Esophagus squamous epithelium (tissue), 4 donors: ENCODE data around the gene ATP5MC2.

Source experiments
- POLR2A ChIP-seq, 4 donors: fragments of 450-650 bp; IDR thresholded peaks; one replicate each; pipeline ENCODE4 v1.6.1; 2017; ENCODE audit warnings: antibody characterized with exemption in 4 of 4, mild to moderate bottlenecking in 4 of 4, moderate library complexity in 3 of 4
- TF ChIP-seq, protein P1 (sequence below), 6 experiments: fragments of 450-650 bp in 4 of 6; fragments of 200-600 bp in 2 of 6; sonication (generic) in 2 of 6; IDR thresholded peaks; one replicate each; pipeline ENCODE4 v1.5.1; 2016 to 2019; ENCODE audit warnings: antibody characterized with exemption in 6 of 6, mild to moderate bottlenecking in 4 of 6, moderate library complexity in 4 of 6

DNA sequence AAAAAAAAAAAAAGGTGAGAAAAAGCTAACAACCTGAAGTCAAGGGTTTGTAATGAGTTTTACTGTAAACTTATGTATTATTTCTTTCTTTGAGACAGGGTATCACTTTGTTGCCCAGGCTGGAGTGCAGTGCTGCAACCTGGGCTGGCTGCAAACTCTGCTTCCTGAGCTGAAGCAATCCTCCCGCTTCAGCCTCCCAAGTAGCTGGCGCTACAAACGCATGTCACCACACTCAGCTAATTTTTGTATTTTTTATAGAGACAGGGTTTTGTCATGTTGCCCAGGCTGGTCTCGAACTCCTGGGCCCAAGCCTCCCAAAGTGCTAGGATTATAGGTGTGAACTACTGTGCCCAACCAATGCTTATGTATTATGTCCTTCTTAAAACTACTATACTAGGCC, 58.9 kb downstream of the ATP5MC2 start:
- TF ChIP-seq, protein P1, sequence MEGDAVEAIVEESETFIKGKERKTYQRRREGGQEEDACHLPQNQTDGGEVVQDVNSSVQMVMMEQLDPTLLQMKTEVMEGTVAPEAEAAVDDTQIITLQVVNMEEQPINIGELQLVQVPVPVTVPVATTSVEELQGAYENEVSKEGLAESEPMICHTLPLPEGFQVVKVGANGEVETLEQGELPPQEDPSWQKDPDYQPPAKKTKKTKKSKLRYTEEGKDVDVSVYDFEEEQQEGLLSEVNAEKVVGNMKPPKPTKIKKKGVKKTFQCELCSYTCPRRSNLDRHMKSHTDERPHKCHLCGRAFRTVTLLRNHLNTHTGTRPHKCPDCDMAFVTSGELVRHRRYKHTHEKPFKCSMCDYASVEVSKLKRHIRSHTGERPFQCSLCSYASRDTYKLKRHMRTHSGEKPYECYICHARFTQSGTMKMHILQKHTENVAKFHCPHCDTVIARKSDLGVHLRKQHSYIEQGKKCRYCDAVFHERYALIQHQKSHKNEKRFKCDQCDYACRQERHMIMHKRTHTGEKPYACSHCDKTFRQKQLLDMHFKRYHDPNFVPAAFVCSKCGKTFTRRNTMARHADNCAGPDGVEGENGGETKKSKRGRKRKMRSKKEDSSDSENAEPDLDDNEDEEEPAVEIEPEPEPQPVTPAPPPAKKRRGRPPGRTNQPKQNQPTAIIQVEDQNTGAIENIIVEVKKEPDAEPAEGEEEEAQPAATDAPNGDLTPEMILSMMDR (IDR thresholded peaks at IDR 0.05): no peak
- TF ChIP-seq POLR2A (IDR thresholded peaks at IDR 0.05): no peak
